ENCODE data around the gene AFF2.

DNA sequence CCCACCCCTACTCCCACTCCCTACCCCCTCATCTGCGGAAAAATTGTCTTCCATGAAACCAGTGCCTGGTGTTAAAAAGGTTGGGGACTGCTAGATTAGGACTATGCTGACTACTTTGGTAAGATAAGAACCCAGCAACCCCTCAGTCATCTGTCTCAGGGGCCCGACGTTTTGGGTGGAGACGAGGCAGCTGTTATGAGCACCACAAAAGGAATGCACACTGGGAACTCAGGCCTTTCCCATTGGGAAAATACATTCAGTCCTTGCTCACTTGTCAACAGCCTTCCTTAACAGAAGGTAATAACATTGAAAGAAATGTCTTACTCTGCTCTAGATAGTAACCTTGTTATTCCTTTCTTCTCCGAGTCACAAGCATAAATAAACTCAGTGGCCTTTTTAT is 310.8 kb downstream of the AFF2 start:
- TF ChIP-seq RAD21 (IDR thresholded peaks at IDR 0.05; ENCODE audit: low read length) (no peak), POLR2AphosphoS5 (IDR thresholded peaks at IDR 0.05; ENCODE audit: low read depth, low read length) (no peak), CTCF (IDR thresholded peaks at IDR 0.05) (no peak), REST (IDR thresholded peaks at IDR 0.05; ENCODE audit: low read depth, low read length) (no peak), SMC3 (IDR thresholded peaks at IDR 0.05; ENCODE audit: low read depth, low read length) (no peak), RFX5 (IDR thresholded peaks at IDR 0.05; ENCODE audit: low read length) (no peak), GATA2 (CRISPR knock-in tag; IDR thresholded peaks at IDR 0.05) (no peak), TCF12 (IDR thresholded peaks at IDR 0.05) (no peak)

All from SK-N-SH (cell line).